SK-N-MC (cell line): ENCODE data around the gene PRKD3.

Source experiments
- EZH2 ChIP-seq: fragments of 200-600 bp; sonication (generic); IDR thresholded peaks from one replicate; pipeline ENCODE4 v1.6.1; 2017; ENCODE audit warnings: antibody characterized with exemption
- FOXP2 ChIP-seq: optimal IDR thresholded peaks from 2 replicates; pipeline ENCODE3; 2011; ENCODE audit warnings: mild to moderate bottlenecking, moderate library complexity; ENCODE audit not compliant: insufficient read depth; ENCODE audit errors: extremely low read length, control extremely low read depth
- POLR2AphosphoS5 ChIP-seq: IDR thresholded peaks from 2 replicates; pipeline ENCODE4 v1.6.1; 2012; ENCODE audit warnings: mild to moderate bottlenecking, low read depth, low read length, borderline replicate concordance

GRCh38 chr2:37315364-37315763 is 9.3 kb downstream of the PRKD3 start:
- no peak for TF ChIP-seq POLR2AphosphoS5
- TF ChIP-seq EZH2: no peak
- no peak for TF ChIP-seq FOXP2
